Fibroblast of lung (primary cell): ENCODE results near the gene PLOD2. TPM values are rescaled to one million over a fixed set of nuclear protein-coding genes. Genes with fewer than 3 reads are reported as not detected.

ENCODE experiments used
- DNase-seq, 2 donors: peaks; one replicate each; pipeline versions ENCODE4 v3.0.0 to v3.0.0-alpha.2; 2010; ENCODE audit warnings: low read depth in 2 of 2
- H2AFZ ChIP-seq: 2 replicates; pipeline ENCODE4 v1.5.1; 2012; ENCODE audit warnings: low read length, control low read depth, inconsistent platforms
- H3K27ac ChIP-seq: 2 replicates; pipeline ENCODE4 v1.5.1; 2011; ENCODE audit warnings: low read length, control low read depth; ENCODE audit not compliant: insufficient read depth
- H3K27me3 ChIP-seq: 2 replicates; pipeline ENCODE4 v1.5.1; 2011; ENCODE audit warnings: mild to moderate bottlenecking, low read length; ENCODE audit not compliant: control insufficient read depth, insufficient read depth
- H3K36me3 ChIP-seq: 2 replicates; pipeline ENCODE4 v1.5.1; 2011; ENCODE audit warnings: low read length; ENCODE audit not compliant: control insufficient read depth, insufficient read depth
- H3K4me1 ChIP-seq: 2 replicates; pipeline ENCODE4 v1.5.1; 2011; ENCODE audit warnings: low read length; ENCODE audit not compliant: control insufficient read depth, insufficient read depth; ENCODE audit errors: extremely low read depth
- H3K4me2 ChIP-seq: 2 replicates; pipeline ENCODE4 v1.5.1; 2011; ENCODE audit warnings: low read length, control low read depth; ENCODE audit not compliant: insufficient read depth; ENCODE audit errors: extremely low read depth
- H3K4me3 ChIP-seq, 4 experiments: fragments of 200-600 bp in 1 of 4; sonication (generic) in 1 of 4; replicated peaks in 1 of 4; 2 replicates each; pipeline ENCODE4 v1.5.1; 2011 to 2016; ENCODE audit warnings: low read length in 4 of 4, low read depth in 3 of 4, mild to moderate bottlenecking in 3 of 4, control low read depth in 2 of 4, inconsistent platforms in 1 of 4, mixed read lengths in 1 of 4; ENCODE audit not compliant: insufficient read depth in 1 of 4; ENCODE audit errors: control extremely low read depth in 1 of 4
- H3K79me2 ChIP-seq: 2 replicates; pipeline ENCODE4 v1.5.1; 2012; ENCODE audit warnings: mild to moderate bottlenecking, low read length, inconsistent platforms; ENCODE audit not compliant: control insufficient read depth, insufficient read depth
- H3K9ac ChIP-seq: 2 replicates; pipeline ENCODE4 v1.5.1; 2011; ENCODE audit warnings: mild to moderate bottlenecking, low read length, control low read depth; ENCODE audit not compliant: insufficient read depth
- H3K9me3 ChIP-seq: 2 replicates; pipeline ENCODE4 v1.5.1; 2012; ENCODE audit warnings: low read depth, low read length; ENCODE audit not compliant: control insufficient read depth, insufficient read depth
- H4K20me1 ChIP-seq: 2 replicates; pipeline ENCODE4 v1.5.1; 2011; ENCODE audit warnings: low read length; ENCODE audit not compliant: control insufficient read depth, insufficient read depth; ENCODE audit errors: extremely low read depth
- EZH2 ChIP-seq: IDR thresholded peaks from 2 replicates; pipeline ENCODE4 v1.5.1; 2012; ENCODE audit warnings: low read length, control low read depth, mild to moderate bottlenecking; ENCODE audit errors: missing control alignments
- polyA plus RNA-seq, 2 donors: library from polyadenylated mRNA; depleted of rRNA in 1 of 2; stranded (reverse) in 1 of 2; unstranded in 1 of 2; fragments of >200 nt; gene quantifications; 2 replicates each; pipeline ENCODE4 v1.2.1, GENCODE V29; 2011 to 2012; ENCODE audit warnings: missing spikeins in 1 of 2
- total RNA-seq: library from RNA; depleted of rRNA; stranded (reverse); fragments of >200 nt; gene quantifications from 2 replicates; pipeline ENCODE4 v1.2.1, GENCODE V29; 2014
- TF ChIP-seq, protein P1 (sequence below), 2 donors: IDR thresholded peaks in 1 of 2; conservative IDR thresholded peaks in 1 of 2; 1 replicate in 1 of 2; 2 replicates in 1 of 2; pipeline ENCODE4 v1.5.1; 2011 to 2012; ENCODE audit warnings: low read length in 2 of 2, control low read depth in 1 of 2, inconsistent platforms in 1 of 2, low read depth in 1 of 2, mild to moderate bottlenecking in 1 of 2

PLOD2 gene
- total and polyA plus RNA-seq, 2 donors (not counting 1 experiment from before 2014, with no cell fraction given): 91.8 to 114 TPM

- H4K20me1 ChIP-seq: no peaks in the 10 kb centered on the region
- no peaks in the 10 kb centered on the region for H3K79me2 ChIP-seq
- no peak overlapping the region for H3K27ac ChIP-seq
- H3K4me3 ChIP-seq: no peak overlapping the region
- no peaks in the 10 kb centered on the region for H3K36me3 ChIP-seq
- no peak overlapping the region for H3K9ac ChIP-seq
- no peaks in the 10 kb centered on the region for H3K27me3 ChIP-seq
- H2AFZ ChIP-seq: no peak overlapping the region
- no peaks in the 10 kb centered on the region for H3K4me1 ChIP-seq
- DNase-seq: no peak
- H3K4me2 ChIP-seq: peak overlapping the region; percentile 70
- no peak for TF ChIP-seq EZH2
- TF ChIP-seq, protein P1, sequence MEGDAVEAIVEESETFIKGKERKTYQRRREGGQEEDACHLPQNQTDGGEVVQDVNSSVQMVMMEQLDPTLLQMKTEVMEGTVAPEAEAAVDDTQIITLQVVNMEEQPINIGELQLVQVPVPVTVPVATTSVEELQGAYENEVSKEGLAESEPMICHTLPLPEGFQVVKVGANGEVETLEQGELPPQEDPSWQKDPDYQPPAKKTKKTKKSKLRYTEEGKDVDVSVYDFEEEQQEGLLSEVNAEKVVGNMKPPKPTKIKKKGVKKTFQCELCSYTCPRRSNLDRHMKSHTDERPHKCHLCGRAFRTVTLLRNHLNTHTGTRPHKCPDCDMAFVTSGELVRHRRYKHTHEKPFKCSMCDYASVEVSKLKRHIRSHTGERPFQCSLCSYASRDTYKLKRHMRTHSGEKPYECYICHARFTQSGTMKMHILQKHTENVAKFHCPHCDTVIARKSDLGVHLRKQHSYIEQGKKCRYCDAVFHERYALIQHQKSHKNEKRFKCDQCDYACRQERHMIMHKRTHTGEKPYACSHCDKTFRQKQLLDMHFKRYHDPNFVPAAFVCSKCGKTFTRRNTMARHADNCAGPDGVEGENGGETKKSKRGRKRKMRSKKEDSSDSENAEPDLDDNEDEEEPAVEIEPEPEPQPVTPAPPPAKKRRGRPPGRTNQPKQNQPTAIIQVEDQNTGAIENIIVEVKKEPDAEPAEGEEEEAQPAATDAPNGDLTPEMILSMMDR (conservative IDR thresholded peaks at IDR 0.05 in 1 of 2, IDR thresholded peaks at IDR 0.05 in 1 of 2; ENCODE audit: low read depth in 1 of 2, low read length in 2 of 2): no peak
- no peaks in the 10 kb centered on the region for H3K9me3 ChIP-seq
Observed at GRCh38 chr3:146090521-146090920, 70.5 kb downstream of the PLOD2 start.

- H3K79me2 ChIP-seq: no peaks in the 10 kb centered on the region
- TF ChIP-seq EZH2: no peak
- TF ChIP-seq, protein P1 (conservative IDR thresholded peaks at IDR 0.05 in 1 of 2, IDR thresholded peaks at IDR 0.05 in 1 of 2; ENCODE audit: low read depth in 1 of 2, low read length in 2 of 2): no peak
- DNase-seq: no peak
Observed at GRCh38 chr3:146088840-146089239, 72.1 kb downstream of the PLOD2 start.

DNA sequence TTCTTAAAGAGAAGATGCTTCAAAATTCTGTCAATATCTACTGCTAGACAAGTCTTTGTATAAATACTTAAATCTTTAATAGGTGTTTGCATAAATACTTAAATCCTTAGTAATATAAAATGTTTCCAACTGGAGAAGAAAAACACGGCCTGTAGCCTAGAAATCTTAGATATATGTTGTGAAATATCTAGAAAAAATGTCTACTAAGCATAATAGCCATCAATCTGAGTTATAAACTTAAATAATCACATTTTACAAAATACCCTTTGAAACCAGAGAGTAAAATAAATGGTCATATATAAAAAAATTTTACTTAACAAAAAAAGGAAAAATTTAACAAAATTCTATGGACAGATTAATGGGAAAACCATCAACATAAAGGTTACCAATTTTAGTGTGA, 73.9 kb downstream of the PLOD2 start:
- Histone ChIP-seq H3K79me2 (no peaks in the 10 kb centered on the region), H3K9ac (no peak overlapping the region), H4K20me1 (no peaks in the 10 kb centered on the region), H3K9me3 (no peaks in the 10 kb centered on the region), H3K36me3 (no peaks in the 10 kb centered on the region), H3K4me2 (no peak overlapping the region), H3K27me3 (no peaks in the 10 kb centered on the region), H3K4me3 (no peak overlapping the region), H3K4me1 (no peaks in the 10 kb centered on the region), H2AFZ (no peak overlapping the region), H3K27ac (no peak overlapping the region)
- no peak for TF ChIP-seq EZH2
- TF ChIP-seq, protein P1 (conservative IDR thresholded peaks at IDR 0.05 in 1 of 2, IDR thresholded peaks at IDR 0.05 in 1 of 2; ENCODE audit: low read depth in 1 of 2, low read length in 2 of 2): no peak
- DNase-seq: no peak

More at GRCh38 chr3:146088840-146089239, 72.1 kb downstream of the PLOD2 start:
- no peaks in the 10 kb centered on the region for H3K4me1 ChIP-seq
- H4K20me1 ChIP-seq: no peaks in the 10 kb centered on the region
- H3K9me3 ChIP-seq: no peaks in the 10 kb centered on the region
- H2AFZ ChIP-seq: no peak overlapping the region
- no peak overlapping the region for H3K4me2 ChIP-seq
- no peak overlapping the region for H3K4me3 ChIP-seq
- H3K27ac ChIP-seq: no peak overlapping the region
- no peaks in the 10 kb centered on the region for H3K36me3 ChIP-seq
- no peaks in the 10 kb centered on the region for H3K27me3 ChIP-seq
- no peak overlapping the region for H3K9ac ChIP-seq
